Endothelial cell of umbilical vein (primary cell): Measurements from ENCODE around the gene CLEC4M. TPM values are rescaled to one million over a fixed set of nuclear protein-coding genes. Genes with fewer than 3 reads are reported as not detected.

Experiments
- BruUV-seq: library from RNA; stranded (reverse); fragments of 400-500 nt; replicated peaks from 2 replicates; lab custom pipeline; 2021; lab: Mats Ljungman, UMichigan
- CTCF ChIA-PET: fragments of 300-600, 350-600 bp; sonication (Branson Sonifier 250); formaldehyde crosslinking; loops from one replicate; lab custom pipeline; 2021; ENCODE audit warnings: antibody characterized with exemption, inconsistent platforms; lab: Charles Lee
- POLR2A ChIA-PET: fragments of 300-600, 350-600 bp; sonication (Branson Sonifier 250); formaldehyde crosslinking; loops from one replicate; lab custom pipeline; 2021; ENCODE audit warnings: antibody characterized with exemption, inconsistent platforms; lab: Charles Lee
- DNase-seq: peaks from one replicate; pipeline ENCODE4 v3.0.0-alpha.2; 2011; ENCODE audit warnings: low read depth, low spot score
- FAIRE-seq: peaks from 2 replicates; lab custom pipeline; 2011; peaks lifted over from hg19 to GRCh38; lab: Jason Lieb, UNC
- H2AFZ ChIP-seq: 2 replicates; pipeline ENCODE4 v1.6.0; 2012; ENCODE audit warnings: low read depth, low read length, control low read depth, inconsistent platforms
- H3K27ac ChIP-seq: 2 replicates; pipeline ENCODE4 v1.5.1; 2011; ENCODE audit warnings: low read depth, mild to moderate bottlenecking, control low read depth, low read length, moderate library complexity; ENCODE audit not compliant: insufficient read depth
- H3K27me3 ChIP-seq, 2 experiments: 2 replicates each; pipeline versions ENCODE4 v1.6.0 to v1.6.1; 2011; ENCODE audit warnings: low read length in 2 of 2, mixed read lengths in 1 of 2; ENCODE audit not compliant: control insufficient read depth in 2 of 2, insufficient read depth in 2 of 2
- H3K36me3 ChIP-seq, 2 experiments: 2 replicates in 1 of 2; 3 replicates in 1 of 2; pipeline ENCODE4 v1.5.1; 2011; ENCODE audit warnings: low read length in 2 of 2, mild to moderate bottlenecking in 1 of 2, moderate library complexity in 1 of 2; ENCODE audit not compliant: control insufficient read depth in 2 of 2, insufficient read depth in 2 of 2; ENCODE audit errors: extremely low read depth in 1 of 2
- H3K4me1 ChIP-seq: 3 replicates; pipeline ENCODE4 v1.5.1; 2011; ENCODE audit warnings: mild to moderate bottlenecking, low read length; ENCODE audit not compliant: control insufficient read depth, insufficient read depth; ENCODE audit errors: extremely low read depth
- H3K4me2 ChIP-seq: 2 replicates; pipeline ENCODE4 v1.6.1; 2011; ENCODE audit warnings: low read length, control low read depth, mixed read lengths; ENCODE audit not compliant: insufficient read depth
- H3K4me3 ChIP-seq, 3 experiments: fragments of 200-600 bp in 1 of 3; sonication (generic), shearing (Covaris generic) in 1 of 3; replicated peaks in 1 of 3; 2 replicates each; pipeline ENCODE4 v1.5.1; 2011 to 2016; ENCODE audit warnings: control low read depth in 3 of 3, low read length in 3 of 3, mild to moderate bottlenecking in 2 of 3, inconsistent platforms in 1 of 3, low read depth in 1 of 3, moderate library complexity in 1 of 3; ENCODE audit not compliant: insufficient read depth in 1 of 3
- H3K79me2 ChIP-seq: 2 replicates; pipeline ENCODE4 v1.6.0; 2012; ENCODE audit warnings: low read length, inconsistent platforms; ENCODE audit not compliant: control insufficient read depth, insufficient read depth
- H3K9ac ChIP-seq: replicated peaks from 2 replicates; pipeline ENCODE3; 2011; ENCODE audit warnings: low read length, control low read depth; ENCODE audit not compliant: insufficient read depth; ENCODE audit errors: extremely low read depth
- H3K9me1 ChIP-seq: replicated peaks from 3 replicates; pipeline ENCODE4 v1.6.0; 2011; ENCODE audit warnings: mild to moderate bottlenecking, low read length; ENCODE audit not compliant: control insufficient read depth, insufficient read depth; ENCODE audit errors: extremely low read depth
- H3K9me3 ChIP-seq: replicated peaks from 2 replicates; pipeline ENCODE4 v1.5.1; 2012; ENCODE audit warnings: low read length, inconsistent platforms; ENCODE audit not compliant: control insufficient read depth, insufficient read depth
- H4K20me1 ChIP-seq: replicated peaks from 2 replicates; pipeline ENCODE3; 2011; ENCODE audit warnings: mild to moderate bottlenecking, low read length; ENCODE audit not compliant: control insufficient read depth, insufficient read depth; ENCODE audit errors: extremely low read depth
- EZH2 ChIP-seq: IDR thresholded peaks from 2 replicates; pipeline ENCODE4 v1.6.1; 2012; ENCODE audit warnings: borderline replicate concordance, low read depth, mild to moderate bottlenecking, moderate library complexity, low read length, inconsistent platforms; ENCODE audit not compliant: severe bottlenecking
- FOS ChIP-seq: IDR thresholded peaks from 2 replicates; pipeline ENCODE4 v1.6.1; 2011; ENCODE audit warnings: mild to moderate bottlenecking, low read length, moderate library complexity, borderline replicate concordance; ENCODE audit not compliant: insufficient read depth
- GATA2 ChIP-seq: IDR thresholded peaks from 2 replicates; pipeline ENCODE4 v1.7.0; 2011; ENCODE audit warnings: low read depth, mild to moderate bottlenecking, moderate library complexity, mixed read lengths, low read length; ENCODE audit not compliant: insufficient read length, insufficient read depth
- JUN ChIP-seq: IDR thresholded peaks from 2 replicates; pipeline ENCODE4 v1.6.1; 2011; ENCODE audit warnings: borderline replicate concordance, low read depth; ENCODE audit not compliant: insufficient read length, insufficient read depth
- MYC ChIP-seq: IDR thresholded peaks from one replicate; pipeline ENCODE4 v1.6.1; 2011; ENCODE audit warnings: mild to moderate bottlenecking, low read depth, low read length
- POLR2A ChIP-seq: IDR thresholded peaks from 2 replicates; pipeline ENCODE4 v1.6.1; 2012; ENCODE audit warnings: low read depth, mild to moderate bottlenecking, control low read depth, low read length
- POLR2AphosphoS5 ChIP-seq: IDR thresholded peaks from 2 replicates; pipeline ENCODE4 v1.6.1; 2012; ENCODE audit warnings: low read depth, mild to moderate bottlenecking, control low read depth, low read length, moderate library complexity; ENCODE audit not compliant: insufficient read depth
- dilution Hi-C: fragments of 300-500 bp; cut with MboI; formaldehyde crosslinking; loops from one replicate; pipeline ENCODE4 v1.15.0; 2019; ENCODE audit warnings: low sequenced_read_pairs; ENCODE audit not compliant: extremely low pct_ligation_motif_present
- intact Hi-C: fragments of 100-400 bp; cut with micrococcal nuclease; formaldehyde crosslinking; loops from one replicate; pipeline ENCODE4 v1.10.0; 2022
- polyA plus RNA-seq, 4 experiments: library from polyadenylated mRNA; depleted of rRNA in 3 of 4; stranded (reverse) in 3 of 4; unstranded in 1 of 4; fragments of >200 nt; gene quantifications; 2 replicates each; pipeline versions ENCODE4 v1.2.1 to v1.2.3, GENCODE V29; 2011 to 2012; ENCODE audit warnings: missing spikeins in 1 of 4
- total RNA-seq: library from RNA; stranded (reverse); gene quantifications from 2 replicates; pipeline ENCODE4 v1.2.3, GENCODE V29; 2021
- TF ChIP-seq, protein P1 (sequence below), 2 donors: IDR thresholded peaks; 1 replicate in 1 of 2; 2 replicates in 1 of 2; pipeline ENCODE4 v1.5.1; 2011; ENCODE audit warnings: low read length in 2 of 2, mild to moderate bottlenecking in 2 of 2, moderate library complexity in 2 of 2, control low read depth in 1 of 2, inconsistent platforms in 1 of 2, low read depth in 1 of 2; ENCODE audit not compliant: insufficient read depth in 1 of 2; ENCODE audit errors: extremely low read depth in 1 of 2
- TF ChIP-seq, protein P2 (sequence below): IDR thresholded peaks from 2 replicates; pipeline ENCODE4 v1.6.1; 2011; ENCODE audit not compliant: insufficient read depth, insufficient read length

Gene CLEC4M
- total and polyA plus RNA-seq, 2 donors (not counting 3 experiments of a cell fraction or from before 2014, with no cell fraction given), result 0.46 to 1.0 TPM

DNA sequence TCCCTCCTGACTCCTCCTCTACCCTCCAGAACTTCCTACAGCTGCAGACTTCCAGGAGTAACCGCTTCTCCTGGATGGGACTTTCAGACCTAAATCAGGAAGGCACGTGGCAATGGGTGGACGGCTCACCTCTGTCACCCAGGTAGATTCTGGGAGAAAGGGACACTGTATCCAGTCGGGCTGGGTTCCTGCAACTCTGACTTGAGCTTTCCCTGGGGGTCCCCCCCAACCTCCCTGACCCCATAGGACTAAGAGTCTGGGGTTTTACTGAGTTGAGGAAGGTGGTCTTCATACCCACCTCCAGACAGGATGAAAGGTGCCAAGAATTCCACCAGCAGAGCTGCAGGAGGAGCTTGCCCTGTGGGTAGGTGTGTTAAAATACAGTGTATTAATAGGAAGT, 4.4 kb downstream of the CLEC4M start:
- intact Hi-C loops, result no loop called here
- Histone ChIP-seq H3K27ac (no peak overlapping the region), H3K9me3 (no peaks in the 10 kb centered on the region), H3K79me2 (no peaks in the 10 kb centered on the region), H4K20me1 (no peaks in the 10 kb centered on the region), H3K9me1 (no peaks in the 10 kb centered on the region), H3K27me3 (no peaks in the 10 kb centered on the region), H3K9ac (no peak overlapping the region), H3K36me3 (no peaks in the 10 kb centered on the region), H2AFZ (no peak overlapping the region), H3K4me1 (no peaks in the 10 kb centered on the region), H3K4me3 (no peak overlapping the region), H3K4me2 (no peak overlapping the region)
- POLR2A ChIA-PET, result no interaction called here
- DNase-seq (no peak), FAIRE-seq (no peak)
- TF ChIP-seq EZH2 (no peak), JUN (no peak), GATA2 (no peak), FOS (no peak), POLR2A (no peak), POLR2AphosphoS5 (no peak), MYC (no peak)
- TF ChIP-seq, protein P1, sequence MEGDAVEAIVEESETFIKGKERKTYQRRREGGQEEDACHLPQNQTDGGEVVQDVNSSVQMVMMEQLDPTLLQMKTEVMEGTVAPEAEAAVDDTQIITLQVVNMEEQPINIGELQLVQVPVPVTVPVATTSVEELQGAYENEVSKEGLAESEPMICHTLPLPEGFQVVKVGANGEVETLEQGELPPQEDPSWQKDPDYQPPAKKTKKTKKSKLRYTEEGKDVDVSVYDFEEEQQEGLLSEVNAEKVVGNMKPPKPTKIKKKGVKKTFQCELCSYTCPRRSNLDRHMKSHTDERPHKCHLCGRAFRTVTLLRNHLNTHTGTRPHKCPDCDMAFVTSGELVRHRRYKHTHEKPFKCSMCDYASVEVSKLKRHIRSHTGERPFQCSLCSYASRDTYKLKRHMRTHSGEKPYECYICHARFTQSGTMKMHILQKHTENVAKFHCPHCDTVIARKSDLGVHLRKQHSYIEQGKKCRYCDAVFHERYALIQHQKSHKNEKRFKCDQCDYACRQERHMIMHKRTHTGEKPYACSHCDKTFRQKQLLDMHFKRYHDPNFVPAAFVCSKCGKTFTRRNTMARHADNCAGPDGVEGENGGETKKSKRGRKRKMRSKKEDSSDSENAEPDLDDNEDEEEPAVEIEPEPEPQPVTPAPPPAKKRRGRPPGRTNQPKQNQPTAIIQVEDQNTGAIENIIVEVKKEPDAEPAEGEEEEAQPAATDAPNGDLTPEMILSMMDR (IDR thresholded peaks at IDR 0.05; ENCODE audit: extremely low read depth in 1 of 2, insufficient read depth in 1 of 2, low read depth in 1 of 2, low read length in 2 of 2), result no peak
- TF ChIP-seq, protein P2, sequence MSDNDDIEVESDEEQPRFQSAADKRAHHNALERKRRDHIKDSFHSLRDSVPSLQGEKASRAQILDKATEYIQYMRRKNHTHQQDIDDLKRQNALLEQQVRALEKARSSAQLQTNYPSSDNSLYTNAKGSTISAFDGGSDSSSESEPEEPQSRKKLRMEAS, result no peak
- CTCF ChIA-PET, result interaction anchor here (0.9 to 1.5 kb wide), 2 partner anchors 32 to 87 kb away, joined by 3 to 5 read pairs; partner anchors contain the start of gene TRAPPC5
- dilution Hi-C loops, result no loop called here
- no TSS peak for BruUV-seq
